Smooth muscle cell (in vitro differentiated cells): Measurements from ENCODE around the gene SMAD7. TPM values are rescaled to one million over a fixed set of nuclear protein-coding genes. Genes with fewer than 3 reads are reported as not detected.

Experiments
- DNase-seq: peaks from one replicate; lab custom pipeline; 2025; ENCODE audit not compliant: unreplicated experiment; lab: John Stamatoyannopoulos, UW
- H2AFZ ChIP-seq: fragments of 200-600 bp; sonication (generic); 2 replicates; pipeline ENCODE4 v1.6.0; 2016; ENCODE audit warnings: antibody characterized with exemption, low read depth, mild to moderate bottlenecking
- H3F3A ChIP-seq: fragments of 200-600 bp; sonication (generic); 2 replicates; pipeline ENCODE4 v1.6.0; 2017; ENCODE audit warnings: antibody characterized with exemption, low read depth
- H3K27ac ChIP-seq: fragments of 200-600 bp; sonication (generic); 2 replicates; pipeline ENCODE4 v1.5.1; 2016; ENCODE audit warnings: low read depth, mild to moderate bottlenecking
- H3K27me3 ChIP-seq: fragments of 200-600 bp; sonication (generic); 2 replicates; pipeline ENCODE4 v1.6.1; 2016; ENCODE audit warnings: low read depth, mild to moderate bottlenecking
- H3K36me3 ChIP-seq: fragments of 200-600 bp; sonication (generic); 2 replicates; pipeline ENCODE4 v1.5.1; 2016; ENCODE audit warnings: low read depth
- H3K4me1 ChIP-seq: fragments of 200-600 bp; sonication (generic); 2 replicates; pipeline ENCODE4 v1.5.1; 2016; ENCODE audit warnings: low read depth
- H3K4me2 ChIP-seq: fragments of 200-600 bp; sonication (generic); 2 replicates; pipeline ENCODE4 v1.6.0; 2016; ENCODE audit warnings: mild to moderate bottlenecking
- H3K4me3 ChIP-seq: fragments of 200-600 bp; sonication (generic); 2 replicates; pipeline ENCODE4 v1.5.1; 2016; ENCODE audit warnings: mild to moderate bottlenecking
- H3K79me2 ChIP-seq: fragments of 200-600 bp; sonication (generic); 2 replicates; pipeline ENCODE4 v1.6.0; 2016; ENCODE audit warnings: low read depth, mild to moderate bottlenecking
- H3K9ac ChIP-seq: fragments of 200-600 bp; sonication (generic); 2 replicates; pipeline ENCODE4 v1.6.0; 2016; ENCODE audit warnings: low read depth
- H3K9me3 ChIP-seq: fragments of 200-600 bp; sonication (generic); replicated peaks from 2 replicates; pipeline ENCODE4 v1.5.1; 2016; ENCODE audit warnings: low read depth
- H4K20me1 ChIP-seq: fragments of 200-600 bp; sonication (generic); 2 replicates; pipeline ENCODE4 v1.6.0; 2016; ENCODE audit warnings: low read depth
- WGBS: methylation state at CpG from one replicate; pipeline ENCODE4 v1.1.7; 2016; ENCODE audit warnings: low lambda C conversion rate; 5-methylcytosine and 5-hydroxymethylcytosine counted together
- polyA plus RNA-seq: library from polyadenylated mRNA; unstranded; fragments of >200 nt; fragmentation: Nextera tagmentation; extraction: Ambion mirVana; gene quantifications from 2 replicates; pipeline ENCODE4 v1.2.1, GENCODE V29; 2016
- total RNA-seq: library from RNA; depleted of rRNA; stranded (reverse); fragments of >200 nt; gene quantifications from 2 replicates; pipeline ENCODE4 v1.2.3, GENCODE V29; 2014
- TF ChIP-seq, protein P1 (sequence below): fragments of 200-600 bp; sonication (generic); IDR thresholded peaks from 2 replicates; pipeline ENCODE4 v1.5.1; 2017; ENCODE audit warnings: borderline replicate concordance, mild to moderate bottlenecking, antibody characterized with exemption; ENCODE audit not compliant: insufficient read depth, poor library complexity, severe bottlenecking

SMAD7 gene
- total and polyA plus RNA-seq, 2 experiments from 2014 or later: 114 to 134 TPM

DNA sequence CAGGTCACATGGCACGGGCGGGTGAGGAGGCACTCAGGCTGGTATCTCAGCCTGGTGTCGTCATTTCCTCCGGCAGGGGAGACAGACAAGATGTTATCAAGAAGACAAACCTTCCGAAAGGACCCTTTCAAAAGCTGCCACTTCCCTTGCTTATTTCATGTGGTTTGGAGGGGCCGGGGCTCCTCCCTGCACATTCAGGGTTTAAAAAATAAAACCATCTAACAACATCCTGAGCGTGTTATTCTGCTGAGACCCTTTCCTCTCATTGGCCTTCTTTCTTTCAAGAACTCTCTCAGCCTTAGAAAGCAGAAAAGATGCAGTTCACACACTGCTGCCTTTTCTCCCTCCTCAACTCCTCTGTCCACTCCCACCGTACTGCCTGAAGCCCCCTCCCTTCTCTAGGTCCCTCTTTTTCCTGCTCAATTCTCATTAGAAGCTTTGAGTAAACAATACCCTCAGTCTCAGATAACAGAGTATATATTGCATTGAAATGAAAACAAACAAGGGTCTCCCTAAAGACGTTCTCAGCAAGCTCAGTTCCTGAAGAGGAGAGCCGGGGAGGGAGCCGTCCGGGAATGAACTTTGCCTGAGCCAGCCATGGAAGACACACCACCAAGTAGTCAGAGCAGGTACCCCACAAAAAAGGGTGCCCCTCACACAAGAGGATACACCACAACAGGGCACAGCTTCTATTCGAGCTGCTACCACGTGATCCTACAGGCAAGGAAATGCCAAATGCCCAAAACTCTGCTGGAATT lies 9.7 kb downstream of the SMAD7 start:
- H2AFZ ChIP-seq: no peak overlapping the region
- peak overlapping the region; percentile 46 for H3K4me3 ChIP-seq
- no peak for DNase-seq
- H3K79me2 ChIP-seq: peaks cover 98% of the 10 kb centered on the region
- H3K4me2 ChIP-seq: peak overlapping the region; percentile 91
- no peaks in the 10 kb centered on the region for H3K9me3 ChIP-seq
- peaks cover 59% of the 10 kb centered on the region for H3F3A ChIP-seq
- H3K9ac ChIP-seq: peak overlapping the region; percentile 90
- peaks cover 67% of the 10 kb centered on the region for H3K4me1 ChIP-seq
- H3K36me3 ChIP-seq: no peaks in the 10 kb centered on the region
- peaks cover 98% of the 10 kb centered on the region for H4K20me1 ChIP-seq
- 6% methylated on average over 14 of the region's 14 CpGs for WGBS
- H3K27ac ChIP-seq: peak overlapping the region; percentile 100
- no peaks in the 10 kb centered on the region for H3K27me3 ChIP-seq
- TF ChIP-seq, protein P1, sequence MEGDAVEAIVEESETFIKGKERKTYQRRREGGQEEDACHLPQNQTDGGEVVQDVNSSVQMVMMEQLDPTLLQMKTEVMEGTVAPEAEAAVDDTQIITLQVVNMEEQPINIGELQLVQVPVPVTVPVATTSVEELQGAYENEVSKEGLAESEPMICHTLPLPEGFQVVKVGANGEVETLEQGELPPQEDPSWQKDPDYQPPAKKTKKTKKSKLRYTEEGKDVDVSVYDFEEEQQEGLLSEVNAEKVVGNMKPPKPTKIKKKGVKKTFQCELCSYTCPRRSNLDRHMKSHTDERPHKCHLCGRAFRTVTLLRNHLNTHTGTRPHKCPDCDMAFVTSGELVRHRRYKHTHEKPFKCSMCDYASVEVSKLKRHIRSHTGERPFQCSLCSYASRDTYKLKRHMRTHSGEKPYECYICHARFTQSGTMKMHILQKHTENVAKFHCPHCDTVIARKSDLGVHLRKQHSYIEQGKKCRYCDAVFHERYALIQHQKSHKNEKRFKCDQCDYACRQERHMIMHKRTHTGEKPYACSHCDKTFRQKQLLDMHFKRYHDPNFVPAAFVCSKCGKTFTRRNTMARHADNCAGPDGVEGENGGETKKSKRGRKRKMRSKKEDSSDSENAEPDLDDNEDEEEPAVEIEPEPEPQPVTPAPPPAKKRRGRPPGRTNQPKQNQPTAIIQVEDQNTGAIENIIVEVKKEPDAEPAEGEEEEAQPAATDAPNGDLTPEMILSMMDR: no peak

GRCh38 chr18:48939205-48940097 lies 11.3 kb downstream of the SMAD7 start:
- peak overlapping the region; percentile 91 for H3K4me2 ChIP-seq
- peaks cover 66% of the 10 kb centered on the region for H3F3A ChIP-seq
- 4% methylated on average over 14 of the region's 16 CpGs for WGBS
- TF ChIP-seq, protein P1: no peak
- peak overlapping the region; percentile 90 for H3K9ac ChIP-seq
- peak overlapping the region; percentile 100 for H3K27ac ChIP-seq
- H3K27me3 ChIP-seq: no peaks in the 10 kb centered on the region
- H2AFZ ChIP-seq: no peak overlapping the region
- H3K4me1 ChIP-seq: peaks cover 73% of the 10 kb centered on the region
- peaks cover 98% of the 10 kb centered on the region for H3K79me2 ChIP-seq
- H3K36me3 ChIP-seq: no peaks in the 10 kb centered on the region
- no peak for DNase-seq
- H3K4me3 ChIP-seq: peak overlapping the region; percentile 46
- peaks cover 98% of the 10 kb centered on the region for H4K20me1 ChIP-seq
- no peaks in the 10 kb centered on the region for H3K9me3 ChIP-seq

GRCh38 chr18:48938827-48939204 lies 11.9 kb downstream of the SMAD7 start:
- H3K27me3 ChIP-seq: no peaks in the 10 kb centered on the region
- DNase-seq: no peak
- H4K20me1 ChIP-seq: peaks cover 98% of the 10 kb centered on the region
- peaks cover 75% of the 10 kb centered on the region for H3K4me1 ChIP-seq
- H2AFZ ChIP-seq: no peak overlapping the region
- TF ChIP-seq, protein P1: no peak
- H3F3A ChIP-seq: peaks cover 66% of the 10 kb centered on the region
- H3K36me3 ChIP-seq: no peaks in the 10 kb centered on the region
- WGBS: 33% methylated on average over 7 of the region's 9 CpGs
- H3K4me3 ChIP-seq: peak overlapping the region; percentile 46
- peaks cover 98% of the 10 kb centered on the region for H3K79me2 ChIP-seq
- peak overlapping the region; percentile 100 for H3K27ac ChIP-seq
- H3K9me3 ChIP-seq: no peaks in the 10 kb centered on the region
- H3K9ac ChIP-seq: peak overlapping the region; percentile 90
- H3K4me2 ChIP-seq: peak overlapping the region; percentile 91
